Prostate gland (tissue), 2 donors: ENCODE data around the gene MPHOSPH10.
"Not testable (repeated sequence)": the region's sequence is repeated elsewhere in the genome, so short reads cannot be mapped to it uniquely, and the experiment has no call there.

Source experiments
- POLR2AphosphoS5 ChIP-seq: sonication (generic); formaldehyde crosslinking; IDR thresholded peaks from one replicate; pipeline ENCODE4 v1.6.1; 2017; ENCODE audit warnings: antibody characterized with exemption
- TF ChIP-seq, protein P1 (sequence below), 4 experiments: fragments of 200-600 bp in 2 of 4; fragments of 450-650 bp in 2 of 4; sonication (generic) in 2 of 4; IDR thresholded peaks; 1 replicate in 3 of 4; 2 replicates in 1 of 4; pipeline ENCODE4 v1.5.1; 2016 to 2019; ENCODE audit warnings: antibody characterized with exemption in 4 of 4, mild to moderate bottlenecking in 2 of 4, moderate library complexity in 2 of 4

DNA sequence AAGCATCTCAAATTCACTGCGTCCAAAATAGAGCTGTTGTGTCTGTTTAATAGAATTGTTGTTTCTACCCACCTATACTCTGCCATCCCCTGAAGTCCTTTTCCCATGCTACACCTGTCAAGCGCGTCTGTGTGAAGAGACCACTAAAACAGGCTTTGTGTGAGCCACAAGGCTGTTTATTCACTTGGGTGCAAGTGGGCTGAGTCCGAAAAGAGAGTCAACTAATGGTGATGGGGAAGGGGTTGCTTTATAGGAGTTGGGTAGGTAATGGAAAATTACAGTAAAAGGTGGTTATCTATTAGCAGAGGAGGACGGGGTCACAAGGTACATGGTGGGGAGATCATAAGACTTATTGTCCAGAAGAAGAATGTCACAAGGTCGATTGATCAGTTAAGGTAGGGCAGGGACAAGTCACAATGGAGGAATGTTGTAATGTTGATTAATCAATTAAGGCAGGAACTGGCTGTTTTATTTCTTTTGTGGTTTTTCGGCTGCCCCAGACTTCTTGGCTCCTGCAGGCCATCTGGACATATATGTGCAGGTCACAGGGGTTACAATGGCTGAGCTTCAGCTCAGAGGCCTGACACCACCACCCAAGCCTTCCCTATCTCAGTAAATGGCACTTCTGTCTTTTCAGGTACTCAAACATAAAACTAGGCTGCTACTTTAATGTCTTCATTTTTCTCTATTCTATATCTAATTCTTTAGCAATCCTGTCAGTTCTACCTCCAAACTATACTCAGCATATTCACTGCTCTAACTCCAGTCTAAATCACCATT lies 1.1 kb downstream of the MPHOSPH10 start:
- TF ChIP-seq, protein P1, sequence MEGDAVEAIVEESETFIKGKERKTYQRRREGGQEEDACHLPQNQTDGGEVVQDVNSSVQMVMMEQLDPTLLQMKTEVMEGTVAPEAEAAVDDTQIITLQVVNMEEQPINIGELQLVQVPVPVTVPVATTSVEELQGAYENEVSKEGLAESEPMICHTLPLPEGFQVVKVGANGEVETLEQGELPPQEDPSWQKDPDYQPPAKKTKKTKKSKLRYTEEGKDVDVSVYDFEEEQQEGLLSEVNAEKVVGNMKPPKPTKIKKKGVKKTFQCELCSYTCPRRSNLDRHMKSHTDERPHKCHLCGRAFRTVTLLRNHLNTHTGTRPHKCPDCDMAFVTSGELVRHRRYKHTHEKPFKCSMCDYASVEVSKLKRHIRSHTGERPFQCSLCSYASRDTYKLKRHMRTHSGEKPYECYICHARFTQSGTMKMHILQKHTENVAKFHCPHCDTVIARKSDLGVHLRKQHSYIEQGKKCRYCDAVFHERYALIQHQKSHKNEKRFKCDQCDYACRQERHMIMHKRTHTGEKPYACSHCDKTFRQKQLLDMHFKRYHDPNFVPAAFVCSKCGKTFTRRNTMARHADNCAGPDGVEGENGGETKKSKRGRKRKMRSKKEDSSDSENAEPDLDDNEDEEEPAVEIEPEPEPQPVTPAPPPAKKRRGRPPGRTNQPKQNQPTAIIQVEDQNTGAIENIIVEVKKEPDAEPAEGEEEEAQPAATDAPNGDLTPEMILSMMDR (IDR thresholded peaks at IDR 0.05) = not testable (repeated sequence)
- not testable (repeated sequence) for TF ChIP-seq POLR2AphosphoS5
